Measurements from ENCODE around the gene B4GALNT2.

The B4GALNT2 gene

DNA sequence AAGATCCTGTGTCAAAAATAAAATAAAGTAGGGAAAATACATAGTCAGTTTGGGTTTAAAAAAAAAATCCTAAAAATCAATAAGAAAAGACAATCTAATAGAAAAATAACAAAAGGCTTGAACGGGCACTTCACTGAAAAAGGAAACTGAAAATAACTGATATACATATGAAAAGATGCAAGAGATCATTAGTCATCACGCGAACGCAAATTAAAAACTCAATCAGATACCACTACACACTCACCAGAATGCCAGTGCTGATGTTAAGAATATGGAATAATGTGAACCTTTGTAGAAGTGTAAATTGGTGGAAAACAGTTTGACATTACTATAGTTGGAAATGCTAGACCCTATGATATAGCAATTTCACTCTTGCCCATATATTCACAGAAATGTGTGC lies 63.2 kb downstream of the B4GALNT2 start:
- TF ChIP-seq, protein P1, sequence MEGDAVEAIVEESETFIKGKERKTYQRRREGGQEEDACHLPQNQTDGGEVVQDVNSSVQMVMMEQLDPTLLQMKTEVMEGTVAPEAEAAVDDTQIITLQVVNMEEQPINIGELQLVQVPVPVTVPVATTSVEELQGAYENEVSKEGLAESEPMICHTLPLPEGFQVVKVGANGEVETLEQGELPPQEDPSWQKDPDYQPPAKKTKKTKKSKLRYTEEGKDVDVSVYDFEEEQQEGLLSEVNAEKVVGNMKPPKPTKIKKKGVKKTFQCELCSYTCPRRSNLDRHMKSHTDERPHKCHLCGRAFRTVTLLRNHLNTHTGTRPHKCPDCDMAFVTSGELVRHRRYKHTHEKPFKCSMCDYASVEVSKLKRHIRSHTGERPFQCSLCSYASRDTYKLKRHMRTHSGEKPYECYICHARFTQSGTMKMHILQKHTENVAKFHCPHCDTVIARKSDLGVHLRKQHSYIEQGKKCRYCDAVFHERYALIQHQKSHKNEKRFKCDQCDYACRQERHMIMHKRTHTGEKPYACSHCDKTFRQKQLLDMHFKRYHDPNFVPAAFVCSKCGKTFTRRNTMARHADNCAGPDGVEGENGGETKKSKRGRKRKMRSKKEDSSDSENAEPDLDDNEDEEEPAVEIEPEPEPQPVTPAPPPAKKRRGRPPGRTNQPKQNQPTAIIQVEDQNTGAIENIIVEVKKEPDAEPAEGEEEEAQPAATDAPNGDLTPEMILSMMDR (IDR thresholded peaks at IDR 0.05), result no peak

DNA sequence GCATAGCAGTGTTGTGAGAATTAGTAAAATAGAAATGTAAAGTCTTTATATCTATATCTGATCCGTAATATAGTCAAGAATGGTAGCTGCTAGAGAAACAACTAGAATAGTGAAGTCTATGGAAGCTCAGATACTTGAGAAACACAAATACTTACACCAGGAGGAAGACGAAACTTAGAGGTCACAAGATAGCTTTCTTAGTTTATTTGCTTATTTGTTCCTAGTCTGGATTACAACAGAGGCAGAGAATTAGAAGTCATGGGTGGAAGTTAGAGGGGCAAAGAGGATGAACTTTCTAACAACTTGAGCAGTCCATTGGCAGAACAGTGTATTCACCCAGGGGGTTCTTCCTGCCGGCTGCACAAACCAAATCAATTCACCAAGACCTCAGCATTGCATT lies 64.0 kb downstream of the B4GALNT2 start:
- TF ChIP-seq, protein P1 (IDR thresholded peaks at IDR 0.05), result no peak

DNA sequence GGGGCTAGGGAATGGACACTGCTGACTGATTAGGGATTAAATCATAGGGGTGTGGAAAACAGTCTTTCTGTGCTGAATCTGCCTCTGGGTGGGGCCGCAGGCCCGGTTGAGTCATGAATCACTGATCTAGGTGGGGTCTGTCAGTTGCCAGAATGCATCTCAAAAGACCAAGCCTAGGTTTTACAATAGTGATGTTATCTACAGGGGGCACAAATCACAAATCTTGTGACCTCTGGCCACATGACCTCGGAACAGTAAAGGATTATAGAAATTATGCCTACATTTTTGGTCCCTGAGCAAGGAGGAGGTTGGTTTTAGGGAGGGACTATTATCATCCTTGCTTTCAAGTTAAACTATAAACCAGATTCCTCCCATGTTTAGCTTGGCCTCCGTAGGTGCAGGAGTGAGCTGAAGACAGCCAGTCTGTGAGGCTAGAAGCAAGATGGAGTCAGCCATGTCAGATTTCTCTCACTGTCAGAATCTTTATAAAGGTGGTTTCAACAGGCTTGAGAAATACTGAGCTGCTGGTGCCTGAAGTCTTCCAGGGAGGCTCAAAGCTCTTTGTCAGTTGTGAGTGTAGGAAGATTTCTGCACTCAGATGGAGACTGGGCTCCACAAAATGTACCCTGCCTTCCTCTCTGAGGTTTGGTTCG lies 64.9 kb downstream of the B4GALNT2 start:
- TF ChIP-seq, protein P1 (IDR thresholded peaks at IDR 0.05), result no peak

DNA sequence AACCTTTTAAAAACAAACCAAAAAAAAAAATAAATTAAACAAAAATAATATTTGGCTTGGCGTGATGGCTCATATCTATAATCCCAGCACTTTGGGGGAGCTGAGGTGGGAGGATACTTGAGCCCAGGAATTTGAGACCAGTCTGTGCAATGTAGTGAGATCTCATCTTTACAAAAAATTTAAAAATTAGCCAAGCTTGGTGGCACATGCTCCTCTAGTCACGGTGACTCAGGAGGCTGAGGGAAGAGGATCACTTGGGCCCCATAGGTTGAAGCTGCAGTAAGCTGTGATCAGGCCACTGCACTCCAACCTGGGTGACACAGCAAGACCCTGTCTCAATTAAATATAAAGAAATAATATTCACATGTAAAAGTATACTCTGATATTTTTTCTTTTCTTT lies 65.6 kb downstream of the B4GALNT2 start:
- TF ChIP-seq, protein P1 (IDR thresholded peaks at IDR 0.05), result no peak

DNA sequence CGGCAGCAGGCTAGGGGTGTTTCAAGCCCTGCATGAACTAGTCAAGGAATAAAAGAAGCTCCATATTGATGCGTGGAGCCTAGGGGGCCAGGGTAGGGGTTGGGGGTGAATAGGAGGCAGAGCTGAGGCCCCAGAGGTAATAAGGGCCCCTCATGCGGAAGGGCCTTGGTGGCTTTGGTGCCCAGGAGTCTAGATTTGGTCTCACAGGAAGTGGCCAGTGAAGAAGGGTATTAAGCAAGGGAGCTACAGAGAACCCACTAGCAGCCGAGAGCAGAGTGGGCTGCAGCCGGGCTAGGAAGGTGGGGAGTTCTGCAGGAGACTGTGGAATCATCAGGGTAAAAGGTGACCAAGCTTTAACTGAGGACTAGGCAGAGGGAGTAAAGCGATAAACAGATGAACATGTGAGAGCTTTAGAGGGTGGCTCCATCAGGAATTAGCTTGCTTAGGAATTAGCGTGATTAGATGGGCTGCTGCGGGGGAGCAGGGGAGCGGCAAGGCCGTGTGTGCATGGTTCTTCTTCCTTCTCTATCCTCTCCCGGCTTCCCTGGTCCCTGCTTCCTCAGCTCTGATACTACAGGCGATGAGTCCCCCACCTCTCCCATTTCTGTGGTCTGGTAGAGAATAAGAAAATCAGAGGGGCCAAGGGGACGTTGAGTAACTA lies 68.0 kb downstream of the B4GALNT2 start:
- TF ChIP-seq, protein P1 (IDR thresholded peaks at IDR 0.05), result no peak

DNA sequence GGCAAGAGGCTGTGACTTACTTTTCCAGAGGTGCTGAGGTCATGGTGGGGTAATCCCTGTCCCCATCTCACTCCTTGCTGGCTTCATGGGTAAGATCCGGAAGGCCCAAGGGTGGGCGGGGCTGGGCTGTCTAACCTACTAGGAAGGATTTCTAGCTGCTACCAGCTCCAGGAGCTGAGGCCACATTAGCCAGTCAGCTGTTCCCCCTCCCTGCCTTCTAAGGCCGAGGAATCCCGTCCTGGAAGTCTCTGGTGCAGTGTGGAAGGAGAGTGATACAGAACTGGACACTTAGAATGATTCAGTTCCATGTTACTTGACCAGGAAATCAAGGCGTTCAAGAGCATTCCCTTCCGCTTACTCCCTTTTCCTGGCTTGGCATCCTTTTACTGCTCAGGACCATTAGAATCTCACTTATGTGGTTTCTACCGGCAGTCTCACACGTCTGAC lies 68.9 kb downstream of the B4GALNT2 start:
- TF ChIP-seq, protein P1 (IDR thresholded peaks at IDR 0.05), result no peak

DNA sequence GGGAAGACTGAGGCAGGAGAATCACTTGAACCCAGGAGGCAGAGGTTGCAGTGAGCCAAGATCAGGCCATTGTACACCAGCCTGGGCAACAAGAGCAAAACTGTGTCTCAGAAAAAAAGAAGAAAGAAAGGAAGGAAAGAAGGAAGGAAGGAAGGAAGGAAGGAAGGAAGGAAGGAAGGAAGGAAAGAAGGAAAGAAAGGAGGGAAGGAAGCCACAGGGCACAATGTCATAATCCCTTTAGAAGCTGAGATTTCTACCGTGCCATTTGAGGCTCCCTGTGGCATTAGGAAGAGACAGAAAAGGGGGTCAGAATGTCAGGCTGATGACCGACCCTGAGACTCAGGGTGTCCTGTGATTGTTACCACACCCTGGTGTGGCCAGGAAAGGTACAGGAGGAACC lies 71.2 kb downstream of the B4GALNT2 start:
- TF ChIP-seq, protein P1 (IDR thresholded peaks at IDR 0.05), result no peak
